HG02970 (cell line): ENCODE measurements around the gene RNF113A.
"Not testable (repeated sequence)": the region's sequence is repeated elsewhere in the genome, so short reads cannot be mapped to it uniquely, and the experiment has no call there.

ENCODE experiments used
- ATAC-seq: cut with Tn5 transposase; IDR thresholded peaks from one replicate; pipeline ENCODE4 v1.9.1; 2021; ENCODE audit warnings: mild to moderate bottlenecking, moderate library complexity, moderate number of reproducible peaks; ENCODE audit not compliant: unreplicated experiment, low FRiP score

Gene RNF113A

DNA sequence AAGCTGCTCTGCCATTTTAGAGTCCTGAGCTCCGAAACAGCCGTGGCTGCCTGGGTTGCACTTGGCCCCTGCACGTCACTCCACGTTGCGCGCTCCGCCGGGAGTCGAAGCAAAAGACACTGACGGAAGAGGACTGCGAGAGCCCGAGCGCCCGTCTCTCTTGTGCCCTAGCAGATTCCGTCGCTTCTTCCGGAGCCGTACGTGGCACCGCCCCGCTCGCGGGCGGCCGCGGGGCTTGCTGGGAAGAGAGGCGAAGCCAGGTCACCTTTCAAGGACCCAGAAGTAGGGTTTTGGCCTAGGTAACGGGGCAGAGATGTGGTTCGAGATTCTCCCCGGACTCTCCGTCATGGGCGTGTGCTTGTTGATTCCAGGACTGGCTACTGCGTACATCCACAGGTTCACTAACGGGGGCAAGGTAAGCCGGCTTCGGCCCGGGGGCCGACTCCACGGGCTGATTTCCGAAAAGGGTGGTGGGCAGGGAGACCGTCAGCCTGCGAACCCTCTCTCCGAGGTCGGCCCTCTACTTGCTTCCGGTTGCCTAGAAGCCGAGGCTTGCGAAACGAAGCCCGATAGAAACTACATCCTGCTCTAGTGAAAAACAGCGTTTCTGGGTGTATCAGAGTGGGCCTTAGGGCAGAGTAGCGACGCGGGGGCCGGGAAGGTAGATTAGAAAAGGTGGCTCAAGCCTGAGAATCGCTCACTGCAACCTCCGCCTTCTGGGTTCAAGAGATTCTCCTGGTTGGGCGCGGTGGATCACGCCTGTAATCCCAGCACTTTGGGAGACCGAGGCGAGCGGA lies at the start of gene RNF113A, which contains the start of gene NDUFA1:
Gene RNF113A, minus strand, starts transcription at position 135 of the 797 bp plus-strand sequence. Its CDS starts 120 bp downstream, at position 15.
Gene NDUFA1, plus strand, starts transcription at position 234 of the 797 bp plus-strand sequence. Its CDS starts 80 bp downstream, at position 314.
- peak; percentile 79 for ATAC-seq

- ATAC-seq: no peak
Observed at GRCh38 chrX:119919835-119920585, 48.5 kb upstream of the RNF113A start.

- ATAC-seq: no peak
Observed at GRCh38 chrX:119917877-119918276, 46.3 kb upstream of the RNF113A start.

GRCh38 chrX:119916310-119916709 lies 44.8 kb upstream of the RNF113A start:
- ATAC-seq: no peak

- ATAC-seq: no peak
Observed at GRCh38 chrX:119900976-119901375, 29.4 kb upstream of the RNF113A start.

- ATAC-seq: no peak
Observed at GRCh38 chrX:119899125-119899524, 27.6 kb upstream of the RNF113A start.

GRCh38 chrX:119895843-119896326 lies 24.4 kb upstream of the RNF113A start, which contains the start of gene AKAP14:
AKAP14 (plus strand) TSS chrX:119895893; CDS start chrX:119903224, 7,331 bp downstream.
- ATAC-seq: no peak

DNA sequence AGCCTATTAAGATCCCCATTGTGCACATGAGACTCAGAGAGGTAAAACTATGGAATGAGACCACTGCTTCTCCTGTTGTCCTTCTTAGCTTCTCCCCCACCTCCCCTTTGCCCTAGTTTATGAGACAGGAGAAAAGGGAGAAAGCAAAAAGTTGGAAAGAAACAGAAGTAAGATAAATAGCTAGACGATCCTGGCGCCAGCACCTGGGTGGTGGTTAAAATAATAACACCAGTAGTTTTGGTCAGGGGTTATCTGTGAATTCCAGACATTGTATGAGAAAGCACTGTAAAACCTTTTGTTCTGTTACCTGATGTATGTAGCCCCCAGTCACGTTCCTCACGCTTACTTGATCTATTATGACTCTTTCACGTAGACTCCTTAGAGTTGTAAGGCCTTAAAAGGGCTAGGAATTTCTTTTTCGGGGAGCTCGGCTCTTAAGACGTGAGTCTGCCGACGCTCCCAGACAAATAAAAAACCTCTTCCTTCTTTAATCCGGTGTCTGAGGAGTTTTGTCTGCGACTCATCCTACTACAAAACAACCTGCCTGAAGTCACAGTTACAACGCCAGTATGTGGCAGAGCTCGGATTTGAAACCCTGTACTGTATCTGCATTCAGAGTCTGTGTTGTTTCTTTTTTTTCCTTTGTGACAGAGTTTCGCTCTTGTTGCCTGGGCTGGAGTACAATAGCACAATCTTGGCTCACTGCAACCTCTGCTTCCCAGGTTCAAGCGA lies 20.6 kb upstream of the RNF113A start:
- not testable (repeated sequence) for ATAC-seq

- not testable (repeated sequence) for ATAC-seq
Observed at GRCh38 chrX:119890626-119891025, 19.1 kb upstream of the RNF113A start.

DNA sequence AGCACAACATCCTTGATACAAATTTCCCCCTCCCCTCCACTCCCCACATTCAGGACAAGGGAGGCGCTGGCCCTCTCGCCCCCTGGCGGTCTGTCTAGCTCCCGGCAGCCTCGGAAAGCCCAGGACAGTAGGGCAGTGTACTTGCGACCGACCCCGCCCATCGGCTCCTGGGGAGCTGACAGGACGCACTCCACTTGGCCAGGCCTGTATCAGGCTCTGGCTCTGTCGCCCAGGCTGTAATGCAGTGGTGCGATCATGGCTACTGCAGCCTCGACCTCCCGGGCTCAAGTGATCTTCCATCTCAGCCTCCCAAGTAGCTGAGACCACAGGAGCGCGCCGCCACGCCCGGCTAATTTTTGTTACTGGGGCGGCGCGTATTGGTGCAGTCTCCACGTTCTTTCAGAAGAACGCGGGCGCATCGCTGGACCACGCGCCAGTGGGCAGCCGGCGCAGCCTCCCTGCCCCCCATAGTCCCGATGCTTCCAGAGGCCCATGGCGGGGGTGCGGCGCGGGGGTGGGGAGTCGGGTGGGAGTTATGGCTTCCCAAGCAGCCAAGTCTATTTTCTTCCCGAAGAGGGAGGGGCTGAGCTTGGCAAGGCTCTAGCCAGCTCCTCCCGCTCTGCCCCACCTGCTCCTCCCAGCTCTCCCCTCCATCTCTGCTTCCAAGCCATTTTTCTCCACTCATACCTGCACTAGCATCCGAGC lies 16.3 kb upstream of the RNF113A start:
- no peak for ATAC-seq

GRCh38 chrX:119885554-119886428 lies 14.3 kb upstream of the RNF113A start:
- no peak for ATAC-seq

GRCh38 chrX:119880552-119881437 lies 9.3 kb upstream of the RNF113A start:
- no peak for ATAC-seq

DNA sequence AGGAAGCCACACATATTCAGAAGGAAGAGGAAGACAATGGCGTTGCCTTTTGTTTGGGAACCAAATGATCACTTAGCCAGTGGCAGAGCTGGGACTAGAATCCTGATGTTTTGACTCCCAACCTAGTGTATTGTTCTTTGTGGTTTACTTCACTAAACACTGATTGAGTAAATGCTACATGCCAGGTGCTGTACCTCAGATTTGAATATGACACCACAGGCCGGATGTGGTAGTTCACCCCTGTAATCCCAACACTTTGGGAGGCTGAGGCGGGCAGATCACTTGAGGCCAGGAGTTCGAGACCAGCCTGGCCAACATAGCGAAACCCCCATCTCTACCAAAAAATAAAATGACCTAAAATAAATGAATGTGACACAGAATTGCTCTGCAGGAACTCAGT lies 8.5 kb upstream of the RNF113A start:
- ATAC-seq: no peak

DNA sequence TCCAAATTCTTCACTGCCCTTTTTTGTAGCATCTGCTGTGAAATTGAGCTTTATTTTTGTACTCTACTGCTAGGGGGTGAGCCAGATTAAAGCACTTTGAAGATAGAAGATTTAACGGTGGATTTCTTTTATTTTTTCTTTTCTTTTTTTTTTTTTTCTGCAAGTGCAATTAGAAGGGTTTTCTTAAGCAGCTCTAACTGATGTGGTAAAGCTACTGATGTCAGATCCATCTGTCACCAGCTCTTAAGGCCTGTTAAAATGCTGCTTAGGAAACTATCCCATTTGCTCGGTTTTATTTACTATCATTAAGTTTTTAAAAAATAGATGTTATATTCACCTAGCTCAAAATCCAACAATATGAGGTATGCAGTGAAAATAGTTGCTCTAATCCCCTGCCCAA lies 7.2 kb upstream of the RNF113A start:
- no peak for ATAC-seq

GRCh38 chrX:119871245-119871598 lies 311 bp downstream of the RNF113A start:
- peak; percentile 17 for ATAC-seq

- ATAC-seq: no peak
Observed at GRCh38 chrX:119870626-119871131, 854 bp downstream of the RNF113A start.

DNA sequence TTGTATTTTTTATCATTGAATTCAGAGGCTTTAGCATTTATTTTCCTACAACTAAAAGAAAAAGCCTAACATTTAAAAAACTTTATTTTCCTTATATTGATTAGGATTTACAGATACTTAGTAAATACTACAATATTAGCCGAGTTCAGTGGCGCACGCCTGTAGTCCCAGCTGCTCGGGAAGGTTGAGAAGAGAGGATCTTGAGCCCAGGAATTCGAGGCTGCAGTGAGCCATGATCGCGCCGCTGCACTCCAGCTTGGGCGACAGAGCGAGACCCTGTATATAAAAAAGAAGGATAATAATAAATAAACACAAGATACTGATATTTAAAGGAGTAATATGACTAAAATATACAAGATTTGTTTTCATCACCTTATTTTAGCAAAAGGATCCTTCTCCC lies 18.1 kb downstream of the RNF113A start:
- ATAC-seq: no peak
